HG02870 (cell line): ENCODE measurements around the gene GNAZ.
"Not testable (repeated sequence)": the region's sequence is repeated elsewhere in the genome, so short reads cannot be mapped to it uniquely, and the experiment has no call there.

Experiments
- ATAC-seq: cut with Tn5 transposase; IDR thresholded peaks from one replicate; pipeline ENCODE4 v1.9.1; 2021; ENCODE audit warnings: mild to moderate bottlenecking, moderate library complexity; ENCODE audit not compliant: unreplicated experiment

The GNAZ gene

DNA sequence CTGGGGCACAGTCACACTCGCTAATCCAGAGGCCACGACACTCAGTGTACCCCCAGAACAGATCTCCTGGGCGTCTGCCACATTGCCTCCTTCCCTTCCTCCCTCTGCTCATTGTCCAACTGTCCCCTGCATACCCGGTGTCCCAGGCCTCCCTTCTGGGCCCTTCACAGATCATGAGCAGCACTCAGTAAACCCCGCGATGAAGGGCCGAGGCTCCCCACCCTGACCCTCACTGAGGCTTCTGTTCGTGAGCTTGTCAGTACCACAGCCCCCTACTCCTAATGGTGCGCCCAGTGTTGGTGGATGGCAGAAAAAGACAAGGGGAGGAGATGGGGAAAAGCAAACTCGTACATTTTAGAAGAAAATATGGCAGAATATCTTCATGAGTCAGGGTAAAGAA lies 58.8 kb downstream of the GNAZ start:
- no peak for ATAC-seq

DNA sequence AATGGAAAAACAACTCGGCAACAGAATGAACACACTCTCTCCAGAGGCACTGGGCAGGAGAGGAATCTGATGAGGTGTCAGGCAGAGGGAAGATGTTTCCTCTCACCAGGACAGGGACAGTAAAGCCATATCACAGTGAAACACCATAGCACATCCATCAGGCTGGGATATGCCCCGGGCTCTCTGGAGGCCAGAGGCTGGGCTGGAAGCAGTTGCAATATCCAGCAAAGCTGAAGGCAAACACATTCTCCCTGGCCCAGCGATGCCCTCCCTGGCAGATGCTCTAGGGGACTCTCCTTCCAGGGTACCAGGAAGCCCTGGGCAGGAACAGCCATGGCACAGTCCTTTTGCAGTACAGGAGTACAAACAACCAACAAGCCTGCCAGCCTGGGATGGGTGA lies 60.4 kb downstream of the GNAZ start:
- ATAC-seq: no peak

DNA sequence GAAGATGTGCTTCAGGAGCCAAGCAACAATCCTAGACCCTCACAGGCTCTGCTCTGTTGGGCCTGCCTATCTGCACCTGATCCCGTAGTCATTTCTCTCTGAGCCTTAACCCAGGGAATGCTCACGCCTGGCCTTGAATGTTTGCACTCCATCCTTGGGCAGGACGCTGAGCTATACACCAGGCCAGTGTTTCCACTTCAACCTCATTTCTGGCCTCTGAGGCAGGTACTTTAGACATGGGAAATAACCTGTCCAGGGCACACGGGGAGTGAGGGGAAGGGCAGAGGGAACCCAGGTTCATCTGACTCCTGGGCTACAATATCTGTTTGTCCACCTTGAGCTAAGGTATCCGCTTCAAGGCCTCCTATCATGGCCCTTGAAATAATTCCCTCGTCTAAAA lies 61.6 kb downstream of the GNAZ start:
- ATAC-seq: no peak

DNA sequence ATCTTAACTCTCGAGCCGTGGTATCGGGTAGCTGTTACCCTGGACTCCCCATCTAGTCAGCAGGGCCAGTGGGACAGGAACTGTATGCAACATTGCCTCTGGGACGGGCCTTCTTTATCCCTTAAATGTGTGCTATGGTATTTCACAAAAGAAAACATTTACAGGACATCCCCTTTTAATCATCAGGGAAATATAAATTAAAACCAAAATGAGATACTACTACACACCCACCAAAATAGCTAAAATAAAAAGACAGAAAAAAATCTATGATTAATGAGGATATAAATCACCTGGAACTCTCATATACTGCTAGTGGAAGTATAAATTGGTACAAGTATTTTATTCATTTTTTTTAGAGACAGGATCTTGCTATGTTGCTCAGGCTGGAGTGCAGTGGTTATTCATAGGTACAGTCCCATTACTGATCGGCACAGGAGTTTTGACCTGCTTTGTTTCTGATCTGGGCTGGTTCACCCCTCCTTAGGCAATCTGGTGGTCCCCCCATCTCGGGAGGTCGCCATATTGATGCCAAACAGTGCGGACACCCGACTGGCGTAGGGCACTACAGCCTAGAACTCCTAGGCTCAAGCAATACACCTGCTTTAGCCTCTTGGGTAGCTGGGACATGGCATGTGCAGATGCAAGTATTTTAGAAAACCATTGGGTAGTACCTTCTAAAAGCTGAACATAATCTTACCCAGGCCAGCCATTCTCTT lies 62.2 kb downstream of the GNAZ start:
- ATAC-seq: no peak

DNA sequence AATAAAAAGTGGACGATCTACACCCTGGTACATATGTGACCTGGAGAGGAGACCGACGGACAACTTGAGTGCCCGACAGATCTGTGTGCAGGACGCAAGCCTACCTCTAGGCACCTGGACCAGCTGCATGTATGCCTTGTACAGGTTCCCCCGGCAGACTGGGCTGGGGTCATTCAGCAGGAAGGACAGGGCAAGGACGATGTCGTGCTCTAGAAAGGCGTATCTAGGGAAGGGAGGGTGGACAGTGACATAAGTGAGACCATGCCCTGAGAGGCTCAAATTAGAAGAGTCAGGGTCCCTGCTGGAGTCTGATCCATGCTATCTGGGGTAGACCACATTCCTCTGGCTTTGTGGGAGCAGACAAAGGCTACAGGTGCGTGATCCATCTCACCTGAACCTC lies 63.6 kb downstream of the GNAZ start:
- ATAC-seq: no peak

DNA sequence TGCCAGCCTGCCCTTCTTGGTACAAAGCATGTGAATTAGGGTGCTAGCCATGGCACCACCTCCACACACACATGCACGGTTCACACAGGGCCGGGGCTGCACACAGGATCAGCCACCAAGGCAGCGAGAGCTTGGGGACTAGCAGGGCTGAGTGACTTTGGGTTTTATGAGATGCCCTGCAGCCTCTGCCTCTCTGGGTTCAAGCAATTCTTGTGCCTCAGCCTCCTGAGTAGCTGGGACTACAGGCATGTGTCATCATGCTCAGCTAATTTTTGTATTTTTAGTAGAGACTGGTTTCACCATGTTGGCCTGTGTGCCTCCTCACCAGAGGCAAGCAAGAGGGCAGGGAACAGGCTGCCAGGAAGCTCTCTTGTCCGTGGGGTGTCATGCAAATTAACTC lies 66.7 kb downstream of the GNAZ start:
- not testable (repeated sequence) for ATAC-seq

DNA sequence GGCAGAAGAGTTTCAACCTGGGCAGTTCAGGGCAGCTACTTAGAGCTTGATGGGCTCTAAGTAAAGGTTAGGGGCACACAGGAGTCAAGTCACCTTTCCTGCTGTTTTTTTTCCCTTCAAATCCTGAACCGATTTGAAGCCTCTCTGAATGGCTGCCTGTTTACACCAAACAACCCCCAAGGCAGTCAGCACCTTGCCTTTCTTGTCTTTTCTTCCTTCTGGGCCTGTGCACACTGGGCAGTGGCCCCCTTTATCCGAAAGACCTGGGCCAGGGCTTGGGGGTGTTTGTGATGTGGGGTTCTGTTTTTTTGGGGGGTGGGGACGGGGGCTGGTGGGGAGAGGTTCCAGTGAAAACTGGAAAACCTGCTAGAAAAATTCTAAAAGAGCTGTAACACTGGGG lies 67.1 kb downstream of the GNAZ start:
- ATAC-seq: no peak

DNA sequence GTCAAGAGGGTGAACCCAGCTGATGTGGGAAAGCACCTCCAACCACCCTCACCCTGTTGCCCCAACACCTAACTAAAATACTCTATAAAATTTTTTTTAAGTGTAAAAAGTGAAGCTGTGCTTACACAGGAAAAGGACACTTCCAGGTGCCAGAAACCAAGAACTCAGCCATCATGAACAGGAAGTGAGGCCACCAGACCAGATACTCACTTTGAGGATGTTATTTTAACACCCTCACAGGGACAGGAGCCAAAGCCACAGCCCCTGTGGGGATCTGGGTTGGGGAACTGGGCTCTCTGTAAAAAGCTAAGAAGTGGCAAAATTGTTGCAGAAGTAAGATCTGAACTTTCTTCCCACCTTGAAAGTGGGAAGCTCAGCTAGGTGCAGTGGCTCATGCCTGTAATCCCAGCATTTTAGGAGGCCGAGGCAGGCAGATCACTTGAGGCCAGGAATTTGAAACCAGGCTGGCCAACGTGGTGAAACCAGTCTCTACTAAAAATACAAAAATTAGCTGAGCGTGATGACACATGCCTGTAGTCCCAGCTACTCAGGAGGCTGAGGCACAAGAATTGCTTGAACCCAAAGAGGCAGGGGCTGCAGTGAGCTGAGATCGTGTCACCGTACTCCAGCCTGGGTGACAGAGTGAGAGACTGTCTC lies 67.7 kb downstream of the GNAZ start:
- ATAC-seq: no peak

DNA sequence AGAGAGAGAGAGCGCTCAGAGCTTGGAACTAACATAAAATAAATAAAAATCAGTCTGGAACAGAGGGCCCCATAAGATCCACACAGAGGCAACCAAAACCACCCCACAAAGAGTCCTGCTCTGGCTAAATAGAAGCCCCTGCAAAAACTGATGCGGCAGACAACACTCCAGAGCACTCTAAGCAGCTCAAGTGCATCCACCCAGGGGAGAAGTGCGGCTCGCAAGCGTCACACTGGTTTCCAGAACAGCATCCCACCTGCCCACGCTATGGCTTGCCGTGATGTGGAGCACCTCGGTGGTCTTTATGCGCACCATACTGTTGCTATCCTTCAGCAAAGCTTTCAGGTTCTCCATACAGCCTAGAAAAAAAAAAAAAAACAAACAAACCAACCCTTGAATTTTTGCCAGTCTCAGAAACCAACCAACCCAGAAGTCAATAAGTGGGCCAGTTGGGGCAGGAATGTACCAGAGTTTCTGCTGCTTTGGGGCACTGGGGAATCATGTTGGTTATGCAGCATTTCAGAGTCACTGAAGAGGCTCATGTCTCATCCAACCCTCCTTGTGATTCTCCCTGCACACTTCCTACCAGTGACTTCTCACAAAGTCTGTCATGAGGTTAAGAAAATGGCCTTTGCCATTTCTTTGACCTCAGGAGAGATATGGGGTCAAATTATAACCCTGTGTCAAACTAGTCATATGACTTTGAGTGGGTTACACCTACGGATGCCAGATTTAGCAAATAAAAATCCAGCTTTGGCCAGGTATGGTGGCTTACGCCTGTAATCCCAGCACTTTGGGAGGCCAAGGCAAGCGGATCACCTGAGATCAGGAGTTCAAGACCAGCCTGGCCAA lies 68.5 kb downstream of the GNAZ start:
- ATAC-seq: no peak

DNA sequence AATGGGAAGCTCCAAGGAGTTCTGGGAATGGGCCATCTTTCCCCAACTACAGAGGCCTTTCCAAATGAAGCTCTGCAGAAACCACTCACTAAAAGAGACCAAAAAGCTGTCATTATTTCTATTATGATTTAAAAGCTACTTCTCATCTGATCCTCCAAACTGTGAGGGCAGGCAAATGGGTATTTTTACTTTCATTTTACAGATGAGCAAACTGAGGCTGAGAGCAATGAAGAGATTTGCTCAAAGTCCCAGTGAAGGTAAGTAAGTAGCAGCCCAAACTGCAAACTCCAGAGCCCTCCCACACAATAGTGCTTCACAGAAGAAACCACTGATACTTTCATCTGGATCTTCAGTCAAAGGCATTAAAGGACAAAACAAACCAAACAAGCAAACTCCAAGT lies 70.1 kb downstream of the GNAZ start:
- ATAC-seq: no peak

DNA sequence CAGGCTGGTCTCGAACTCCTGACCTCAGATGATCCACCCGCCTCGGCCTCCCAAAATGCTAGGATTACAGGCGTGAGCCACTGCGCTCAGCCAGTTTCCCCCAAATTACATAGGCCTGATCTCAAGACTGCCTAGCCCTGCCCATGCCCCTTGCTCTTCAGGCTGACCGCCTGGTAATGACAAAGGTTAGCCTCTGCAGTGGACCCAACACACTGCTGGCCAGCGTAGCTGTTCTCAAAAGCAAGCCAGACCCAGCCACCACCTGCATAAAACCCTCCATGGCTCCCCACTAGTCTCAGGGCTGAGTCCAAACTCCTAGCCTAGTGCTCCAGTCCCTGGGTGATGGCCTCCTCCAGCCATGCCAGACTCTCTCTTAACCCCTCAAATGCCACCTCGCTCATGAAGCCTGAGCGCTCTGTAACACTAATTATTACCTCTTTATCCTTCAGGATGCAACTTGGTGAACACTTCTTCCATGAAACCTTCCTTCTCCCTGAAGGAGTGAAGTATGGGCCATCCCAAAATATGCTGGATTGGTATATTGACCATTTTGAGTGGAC lies 72.3 kb downstream of the GNAZ start:
- ATAC-seq: no peak

DNA sequence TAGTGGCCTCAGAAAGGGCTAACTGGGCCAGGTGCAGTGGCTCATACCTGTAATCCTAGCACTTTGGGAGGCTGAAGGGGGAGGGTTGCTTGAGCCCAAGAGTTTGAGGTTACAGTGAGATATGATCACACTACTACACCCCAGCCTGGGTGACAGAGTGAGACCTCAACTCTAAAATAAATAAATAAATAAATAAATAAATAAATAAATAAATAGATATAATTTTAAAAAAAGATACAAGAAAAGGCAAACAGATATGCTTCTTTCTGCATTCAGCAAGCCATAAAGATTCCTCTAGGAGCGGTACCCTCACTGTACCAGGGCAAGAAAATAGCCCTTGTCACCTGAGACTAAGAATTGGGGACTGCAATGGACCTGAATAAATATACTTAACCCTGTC lies 72.8 kb downstream of the GNAZ start:
- ATAC-seq: no peak

DNA sequence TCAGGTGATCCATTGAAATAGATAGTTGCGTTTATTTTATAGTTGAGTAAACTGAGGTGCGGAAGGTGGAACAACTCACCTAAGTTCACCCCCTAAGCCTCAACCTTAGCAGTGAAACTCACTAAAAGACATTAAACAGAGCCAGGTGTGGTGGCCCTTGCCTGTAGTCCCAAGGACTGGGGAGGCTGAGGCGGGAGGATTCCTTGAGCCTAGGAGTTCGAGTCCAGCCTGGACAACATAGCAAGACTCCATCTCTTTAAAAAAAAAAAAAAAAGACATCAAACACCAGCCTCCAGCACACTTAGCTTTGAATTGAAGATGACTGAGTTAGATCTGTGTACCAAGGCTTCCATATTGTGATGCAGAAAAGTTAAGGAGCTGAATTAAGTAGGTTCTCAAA lies 74.1 kb downstream of the GNAZ start:
- ATAC-seq: no peak

DNA sequence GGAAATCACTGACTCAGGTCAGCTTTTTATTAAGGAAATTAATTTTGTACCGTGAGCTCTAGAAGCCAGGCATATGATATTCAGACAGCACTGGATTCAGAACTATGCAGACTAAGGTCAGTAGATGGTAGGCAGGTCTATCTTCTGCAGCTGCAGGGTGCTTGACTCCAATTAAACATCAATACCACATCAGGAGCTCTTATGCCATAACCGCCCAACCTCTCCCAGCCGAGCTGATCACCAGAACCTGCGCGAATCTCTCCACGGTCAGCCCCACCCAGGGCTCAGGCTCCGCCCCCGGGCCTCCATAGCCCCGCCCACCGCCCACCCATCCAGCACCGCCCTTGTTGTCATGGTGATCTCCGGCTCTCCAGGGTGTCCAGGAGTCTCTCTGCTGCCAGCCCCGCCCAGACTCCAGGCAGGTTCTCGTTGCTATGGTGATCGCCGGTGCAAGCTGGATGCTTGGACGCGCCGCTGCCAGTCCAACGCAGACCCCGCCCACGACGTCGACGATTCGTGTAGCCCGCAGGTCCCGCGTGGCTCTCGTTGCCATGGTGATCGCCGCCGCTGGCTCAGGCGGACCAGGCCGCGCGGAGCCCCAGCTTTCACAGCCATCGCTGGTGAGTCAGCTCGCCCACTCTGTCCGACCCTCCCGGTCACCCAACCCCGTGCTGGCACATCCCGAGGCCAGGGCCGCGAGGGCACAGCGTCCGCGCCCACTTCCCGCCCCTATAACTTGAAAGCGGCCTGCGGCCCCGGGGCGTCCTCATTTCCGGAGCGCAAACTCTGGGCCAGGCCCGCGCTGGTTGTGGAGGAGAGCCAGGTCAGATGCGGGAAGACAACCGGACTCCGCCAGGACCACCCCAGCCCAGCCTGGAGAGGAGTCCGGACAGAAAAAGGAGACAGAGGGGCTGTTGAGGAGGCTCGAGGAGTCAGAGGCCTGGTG lies 74.9 kb downstream of the GNAZ start, which contains the start of gene RAB36:
Gene RAB36, plus strand, starts transcription at position 546 of the 946 bp plus-strand sequence. CDS start 1,140 bp downstream, outside the sequence.
- ATAC-seq: no peak

DNA sequence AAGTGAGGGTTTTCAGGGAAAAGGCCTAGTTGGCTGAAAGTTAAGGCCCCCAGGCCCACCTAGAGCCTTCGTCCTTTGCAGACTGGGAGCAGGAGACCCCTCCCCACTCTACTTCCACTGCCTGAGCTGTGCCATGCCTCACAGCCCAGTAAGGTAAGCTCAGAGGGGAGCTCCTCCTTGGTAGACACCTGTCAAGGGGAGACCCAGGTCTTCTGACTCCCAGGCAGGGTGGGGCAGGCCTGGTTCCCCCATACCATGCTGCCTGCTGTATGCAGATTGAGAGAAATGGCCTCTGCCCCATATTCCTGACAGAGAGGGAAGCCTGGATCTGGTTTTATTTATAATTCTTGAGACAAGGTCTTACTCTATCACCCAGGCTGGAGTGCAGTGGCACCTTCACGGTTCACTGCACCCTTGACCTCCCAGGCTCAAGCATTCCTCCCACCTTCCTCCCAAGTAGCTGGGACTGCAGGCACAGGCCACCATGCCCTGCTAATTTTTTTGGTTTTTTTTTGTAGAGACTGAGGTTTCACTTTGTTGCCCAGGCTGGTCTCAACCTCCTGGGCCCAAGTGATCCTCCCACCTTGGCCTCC lies 75.7 kb downstream of the GNAZ start:
- ATAC-seq: no peak

DNA sequence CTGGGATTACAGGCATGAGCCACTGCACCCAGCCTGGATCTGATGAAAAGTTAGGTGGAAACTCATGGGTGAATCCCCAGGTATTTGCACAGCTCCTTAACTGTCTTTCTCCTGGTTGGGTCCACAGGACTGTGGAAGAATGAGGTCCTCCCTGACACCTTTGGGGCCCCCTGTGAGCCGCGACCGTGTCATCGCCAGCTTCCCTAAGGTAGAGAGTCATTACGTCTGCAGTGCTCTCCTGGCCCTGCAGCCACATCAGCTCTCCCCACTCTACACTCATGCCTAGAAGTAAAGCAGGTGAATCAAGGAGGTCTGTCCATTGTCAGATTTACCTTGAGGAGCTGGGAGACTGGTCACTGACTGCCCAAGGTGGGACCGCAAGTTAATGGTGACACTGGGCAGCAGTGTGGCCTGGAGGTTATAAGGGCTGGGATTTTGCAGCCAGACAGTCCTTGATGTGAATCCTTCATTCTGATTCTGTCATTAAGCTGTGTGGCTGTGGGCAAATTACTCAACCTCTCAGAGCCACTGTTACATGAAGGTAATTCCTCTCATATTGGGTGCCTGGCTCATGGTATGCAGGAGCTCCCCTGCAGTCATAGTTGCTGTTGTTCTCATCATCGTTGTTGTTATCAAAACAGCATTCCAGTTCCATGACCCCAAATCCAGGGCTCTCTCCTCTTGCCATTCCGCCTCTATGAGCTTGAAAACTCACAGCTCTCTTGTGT lies 76.3 kb downstream of the GNAZ start:
- no peak for ATAC-seq

DNA sequence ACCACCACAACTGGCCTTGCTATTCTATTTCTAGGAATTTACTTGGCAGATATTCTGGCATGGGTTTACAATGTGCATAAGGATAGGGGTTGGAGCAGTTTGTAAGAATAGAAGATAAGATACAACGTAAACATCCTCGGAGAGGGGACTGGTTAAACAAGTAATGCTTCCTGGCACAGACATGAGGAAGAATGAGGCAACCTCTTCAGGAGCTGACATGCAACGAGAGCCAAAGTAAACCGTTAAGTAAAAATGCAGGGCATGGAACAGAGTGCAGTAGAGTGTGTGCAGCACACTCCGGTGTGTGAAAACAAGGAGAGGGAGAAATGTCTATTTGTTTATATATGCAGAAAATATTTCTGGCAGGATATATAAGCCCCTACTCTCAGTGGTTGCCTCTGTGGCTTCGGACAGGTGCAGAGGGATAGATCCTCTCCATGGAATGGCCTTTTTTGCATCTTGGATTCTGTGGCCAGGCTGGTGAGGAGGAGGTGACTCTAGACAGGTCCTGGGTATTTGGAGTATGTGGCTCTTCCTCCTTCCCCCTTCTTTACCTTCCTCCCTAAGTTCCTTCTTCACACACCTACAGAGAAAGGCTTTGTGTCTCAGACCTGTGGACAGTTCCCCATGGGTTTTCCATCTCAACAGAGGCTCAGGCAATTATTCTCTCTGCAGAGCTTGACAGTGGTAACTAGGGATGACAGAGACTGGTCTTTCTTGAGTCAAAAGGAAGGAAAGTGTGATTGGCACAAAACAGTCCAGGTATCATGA lies 77.5 kb downstream of the GNAZ start:
- no peak for ATAC-seq

DNA sequence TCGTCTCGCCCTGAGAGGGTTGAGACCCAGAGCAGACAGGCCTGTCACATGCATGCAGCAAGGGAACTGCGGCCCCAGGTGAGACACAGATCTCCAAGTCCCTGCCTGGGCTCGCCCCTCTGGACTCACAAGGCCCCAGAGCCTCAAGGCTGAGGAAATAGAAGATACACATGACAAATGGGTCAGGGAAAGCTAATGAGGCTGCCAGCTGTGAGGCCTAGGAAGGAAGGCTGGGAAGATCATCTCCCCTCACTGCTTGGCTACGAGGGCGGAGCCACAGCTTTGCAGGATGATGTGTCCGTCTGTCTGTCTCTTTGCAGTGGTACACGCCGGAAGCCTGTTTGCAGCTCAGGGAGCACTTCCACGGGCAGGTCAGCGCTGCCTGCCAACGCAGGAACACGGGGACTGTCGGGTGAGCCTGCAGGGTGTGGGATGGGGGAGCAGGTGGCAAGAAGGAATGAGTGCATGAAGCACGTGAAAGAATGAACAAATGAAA lies 79.5 kb downstream of the GNAZ start:
- ATAC-seq: no peak
